ENCODE results near the gene GOLPH3L.

- TF ChIP-seq POLR2AphosphoS5 (IDR thresholded peaks at IDR 0.05), result no peak
- no peak for TF ChIP-seq CTCF (IDR thresholded peaks at IDR 0.05)
- TF ChIP-seq POLR2A (IDR thresholded peaks at IDR 0.05), result no peak
Measured at GRCh38 chr1:150622303-150622975, 74.5 kb downstream of the GOLPH3L start.
